H1 (cell line): ENCODE results near the gene NPR2. TPM values are rescaled to one million over a fixed set of nuclear protein-coding genes. Genes with fewer than 3 reads are reported as not detected.

Experiments used
- CTCF ChIA-PET: fragments of 300-600 bp; sonication (Branson Sonifier 250); formaldehyde crosslinking; loops from one replicate; lab custom pipeline; 2021; ENCODE audit not compliant: partially characterized antibody; lab: Charles Lee
- POLR2A ChIA-PET: fragments of 300-600 bp; sonication (Branson Sonifier 250); formaldehyde crosslinking; loops from one replicate; lab custom pipeline; 2021; ENCODE audit warnings: inconsistent platforms; ENCODE audit not compliant: partially characterized antibody; lab: Charles Lee
- DNase-seq, 2 experiments: peaks; one replicate each; pipeline versions ENCODE4 v3.0.0 to v3.0.0-alpha.2; 2010 to 2022; ENCODE audit warnings: low spot score in 2 of 2, low read depth in 1 of 2, mixed read lengths in 1 of 2
- FAIRE-seq: peaks from 2 replicates; lab custom pipeline; 2011; peaks lifted over from hg19 to GRCh38; lab: Jason Lieb, UNC
- H2AFZ ChIP-seq: 2 replicates; pipeline ENCODE4 v1.8.1; 2012; ENCODE audit warnings: low read length, inconsistent platforms
- H2AK5ac ChIP-seq: 2 replicates; pipeline ENCODE4 v1.6.1; 2013; ENCODE audit warnings: low read depth, low read length
- H2BK120ac ChIP-seq: replicated peaks from 2 replicates; pipeline ENCODE3; 2013; ENCODE audit warnings: low read depth, low read length, inconsistent platforms
- H2BK12ac ChIP-seq: 2 replicates; pipeline ENCODE4 v1.6.1; 2013; ENCODE audit warnings: low read depth, low read length
- H2BK15ac ChIP-seq: 2 replicates; pipeline ENCODE4 v1.6.1; 2013; ENCODE audit warnings: low read length
- H2BK20ac ChIP-seq: 2 replicates; pipeline ENCODE4 v1.6.1; 2013; ENCODE audit warnings: low read length
- H2BK5ac ChIP-seq: 2 replicates; pipeline ENCODE4 v1.6.1; 2013; ENCODE audit warnings: low read depth, low read length
- H3K14ac ChIP-seq: 2 replicates; pipeline ENCODE4 v1.6.1; 2013; ENCODE audit warnings: inconsistent platforms; ENCODE audit not compliant: insufficient read length
- H3K18ac ChIP-seq: 2 replicates; pipeline ENCODE4 v1.6.1; 2013; ENCODE audit warnings: low read length; ENCODE audit errors: extremely low read depth
- H3K23ac ChIP-seq: 2 replicates; pipeline ENCODE4 v1.6.1; 2013; ENCODE audit warnings: inconsistent platforms; ENCODE audit not compliant: insufficient read length
- H3K23me2 ChIP-seq: 2 replicates; pipeline ENCODE4 v1.6.1; 2013; ENCODE audit warnings: low read depth, low read length
- H3K27ac ChIP-seq: 2 replicates; pipeline ENCODE4 v1.6.1; 2011; ENCODE audit warnings: low read depth, low read length, inconsistent platforms
- H3K27me3 ChIP-seq, 4 experiments: replicated peaks in 1 of 4; 1 replicate in 1 of 4; 2 replicates in 3 of 4; pipeline versions ENCODE4 v1.6.1 to v1.8.1; 2011 to 2013; ENCODE audit warnings: low read length in 3 of 4, mild to moderate bottlenecking in 3 of 4, inconsistent platforms in 2 of 4, mixed read lengths in 2 of 4, moderate library complexity in 1 of 4; ENCODE audit not compliant: control insufficient read depth in 3 of 4, insufficient read depth in 3 of 4; ENCODE audit errors: extremely low read depth in 1 of 4
- H3K36me3 ChIP-seq, 4 experiments: 2 replicates each; pipeline versions ENCODE4 v1.6.1 to v1.8.1; 2011 to 2013; ENCODE audit warnings: mild to moderate bottlenecking in 4 of 4, low read length in 3 of 4, moderate library complexity in 2 of 4, control low read depth in 1 of 4, inconsistent platforms in 1 of 4; ENCODE audit not compliant: insufficient read depth in 4 of 4, control insufficient read depth in 2 of 4
- H3K4ac ChIP-seq: replicated peaks from 2 replicates; pipeline ENCODE3; 2013; ENCODE audit warnings: low read length, low read depth, mixed read lengths, inconsistent platforms; ENCODE audit not compliant: insufficient read length
- H3K4me1 ChIP-seq, 4 experiments: replicated peaks in 1 of 4; 1 replicate in 1 of 4; 2 replicates in 3 of 4; pipeline versions ENCODE4 v1.6.1 to v1.8.1; 2011 to 2013; ENCODE audit warnings: low read length in 3 of 4, inconsistent platforms in 2 of 4, mixed read lengths in 1 of 4; ENCODE audit not compliant: insufficient read depth in 4 of 4, control insufficient read depth in 3 of 4
- H3K4me2 ChIP-seq, 2 experiments: 2 replicates each; pipeline versions ENCODE4 v1.6.1 to v1.8.1; 2011 to 2013; ENCODE audit warnings: low read depth in 2 of 2, low read length in 2 of 2, control low read depth in 1 of 2, inconsistent platforms in 1 of 2, mild to moderate bottlenecking in 1 of 2; ENCODE audit not compliant: insufficient read depth in 1 of 2
- H3K4me3 ChIP-seq, 4 experiments: fragments of 200-600, 300-600 bp in 1 of 4; sonication (generic), shearing (Covaris generic), sonication (Bioruptor Twin) in 1 of 4; 2 replicates each; pipeline versions ENCODE4 v1.5.1 to v1.8.1; 2011 to 2016; ENCODE audit warnings: low read length in 4 of 4, low read depth in 3 of 4, control low read depth in 2 of 4, inconsistent platforms in 2 of 4, mild to moderate bottlenecking in 2 of 4, mixed read lengths in 1 of 4, moderate library complexity in 1 of 4; ENCODE audit not compliant: insufficient read depth in 2 of 4; ENCODE audit errors: extremely low read depth in 1 of 4
- H3K56ac ChIP-seq: replicated peaks from 2 replicates; pipeline ENCODE3; 2013; ENCODE audit warnings: low read depth, mild to moderate bottlenecking, mixed read lengths, low read length, inconsistent platforms; ENCODE audit not compliant: insufficient read length
- H3K79me1 ChIP-seq: 2 replicates; pipeline ENCODE4 v1.6.1; 2013; ENCODE audit warnings: low read depth, low read length, control low read depth
- H3K79me2 ChIP-seq, 2 experiments: 2 replicates each; pipeline versions ENCODE4 v1.6.1 to v1.8.1; 2012 to 2013; ENCODE audit warnings: low read length in 2 of 2, mild to moderate bottlenecking in 2 of 2, inconsistent platforms in 1 of 2; ENCODE audit not compliant: insufficient read depth in 2 of 2, control insufficient read depth in 1 of 2
- H3K9ac ChIP-seq, 4 experiments: replicated peaks in 1 of 4; 1 replicate in 1 of 4; 2 replicates in 3 of 4; pipeline versions ENCODE4 v1.6.1 to v1.8.1; 2011 to 2013; ENCODE audit warnings: low read depth in 3 of 4, low read length in 3 of 4, control low read depth in 2 of 4, mild to moderate bottlenecking in 2 of 4, moderate library complexity in 2 of 4, inconsistent platforms in 1 of 4; ENCODE audit errors: extremely low read depth in 1 of 4
- H3K9me3 ChIP-seq, 2 experiments: 2 replicates each; pipeline versions ENCODE4 v1.6.1 to v1.8.1; 2012 to 2013; ENCODE audit warnings: mild to moderate bottlenecking in 2 of 2, moderate library complexity in 2 of 2, control low read depth in 1 of 2, inconsistent platforms in 1 of 2, low read depth in 1 of 2, low read length in 1 of 2, mixed read lengths in 1 of 2; ENCODE audit not compliant: insufficient read depth in 2 of 2
- H4K20me1 ChIP-seq, 2 experiments: replicated peaks in 1 of 2; 2 replicates each; pipeline versions ENCODE3 to v1.8.1; 2011 to 2013; ENCODE audit warnings: inconsistent platforms in 2 of 2, low read length in 2 of 2, mild to moderate bottlenecking in 1 of 2; ENCODE audit not compliant: insufficient read depth in 2 of 2, control insufficient read depth in 1 of 2
- H4K5ac ChIP-seq: 2 replicates; pipeline ENCODE4 v1.6.1; 2013; ENCODE audit warnings: low read length, low read depth, mixed read lengths, inconsistent platforms; ENCODE audit not compliant: insufficient read length
- H4K8ac ChIP-seq: 2 replicates; pipeline ENCODE4 v1.8.0; 2013; ENCODE audit warnings: mild to moderate bottlenecking, moderate library complexity, low read length, inconsistent platforms; ENCODE audit not compliant: insufficient read depth; ENCODE audit errors: extremely low read depth
- H4K91ac ChIP-seq: replicated peaks from 2 replicates; pipeline ENCODE3; 2013; ENCODE audit warnings: low read length, mixed read lengths, inconsistent platforms; ENCODE audit not compliant: insufficient read length
- CBX8 ChIP-seq: fragments of 300-800, 300-1000 bp; sonication (generic); IDR thresholded peaks from 2 replicates; pipeline ENCODE4 v1.7.1; 2016; ENCODE audit warnings: low read depth, low read length, borderline replicate concordance
- CTBP2 ChIP-seq: IDR thresholded peaks from 2 replicates; pipeline ENCODE4 v1.7.0; 2011; ENCODE audit warnings: borderline replicate concordance, mild to moderate bottlenecking, moderate library complexity, mixed read lengths, low read length; ENCODE audit not compliant: insufficient read depth, insufficient read length
- KDM5A ChIP-seq: fragments of 200-600 bp; IDR thresholded peaks from 2 replicates; pipeline ENCODE4 v1.7.1; 2012; ENCODE audit warnings: mild to moderate bottlenecking, low read length, inconsistent platforms, mixed read lengths
- SIRT6 ChIP-seq: IDR thresholded peaks from one replicate; pipeline ENCODE4 v1.7.1; 2012; ENCODE audit warnings: low read length, inconsistent platforms
- SRF ChIP-seq: IDR thresholded peaks from 2 replicates; pipeline ENCODE4 v1.6.1; 2011; ENCODE audit warnings: mild to moderate bottlenecking, low read depth, low read length, moderate library complexity
- SUZ12 ChIP-seq: fragments of 200-600 bp; sonication (generic); IDR thresholded peaks from 2 replicates; pipeline ENCODE4 v1.6.1; 2012; ENCODE audit warnings: mild to moderate bottlenecking, inconsistent platforms, low read length, moderate library complexity, mixed read lengths
- WGBS, 2 experiments: shearing (Covaris generic) in 1 of 2; methylation state at CpG; one replicate each; pipeline versions ENCODE4 v1.1.6 to v1.1.7; 2013 to 2015; ENCODE audit warnings: low lambda C conversion rate in 2 of 2, mixed read lengths in 2 of 2, inconsistent platforms in 1 of 2, low coverage in 1 of 2, missing lambda C conversion rate in 1 of 2; ENCODE audit not compliant: insufficient replicate concordance in 2 of 2, insufficient coverage in 1 of 2, insufficient read length in 1 of 2; ENCODE audit errors: extremely low coverage in 1 of 2, missing lambda C conversion rate in 1 of 2; 5-methylcytosine and 5-hydroxymethylcytosine counted together
- polyA plus RNA-seq, 7 experiments: library from polyadenylated mRNA; depleted of rRNA in 3 of 7; stranded (reverse) in 5 of 7; unstranded in 2 of 7; fragments of >200 nt in 5 of 7; fragments of 200-250 nt in 2 of 7; gene quantifications; 1 replicate in 5 of 7; 2 replicates in 1 of 7; 4 replicates in 1 of 7; pipeline versions ENCODE4 v1.2.1 to v1.2.3, GENCODE V29; 2011 to 2013; ENCODE audit warnings: missing spikeins in 2 of 7, mixed read lengths in 2 of 7
- total RNA-seq: library from RNA; stranded (reverse); fragmentation: NEBNext Ultra II Directional; extraction: Animal tissue kit (Norgen Biotek cat#: 25700); gene quantifications from 2 replicates; pipeline ENCODE4 v1.2.1, GENCODE V29; 2021
- TF ChIP-seq, protein P1 (sequence below): IDR thresholded peaks from 2 replicates; pipeline ENCODE4 v1.6.1; 2012; ENCODE audit warnings: low read length, inconsistent platforms
- TF ChIP-seq, protein P2 (sequence below), 3 experiments: IDR thresholded peaks; 1 replicate in 2 of 3; 2 replicates in 1 of 3; pipeline versions ENCODE4 v1.5.1 to v1.6.1; 2011; ENCODE audit warnings: low read length in 3 of 3, mild to moderate bottlenecking in 3 of 3, inconsistent platforms in 2 of 3, low read depth in 1 of 3, moderate library complexity in 1 of 3; ENCODE audit not compliant: insufficient read depth in 1 of 3; ENCODE audit errors: control extremely low read depth in 1 of 3

NPR2 gene
- total and polyA plus RNA-seq, 2 of the 8 experiments (the other 6 are each of a cell fraction or from before 2014, with no cell fraction given), result 11.0 to 17.0 TPM

DNA sequence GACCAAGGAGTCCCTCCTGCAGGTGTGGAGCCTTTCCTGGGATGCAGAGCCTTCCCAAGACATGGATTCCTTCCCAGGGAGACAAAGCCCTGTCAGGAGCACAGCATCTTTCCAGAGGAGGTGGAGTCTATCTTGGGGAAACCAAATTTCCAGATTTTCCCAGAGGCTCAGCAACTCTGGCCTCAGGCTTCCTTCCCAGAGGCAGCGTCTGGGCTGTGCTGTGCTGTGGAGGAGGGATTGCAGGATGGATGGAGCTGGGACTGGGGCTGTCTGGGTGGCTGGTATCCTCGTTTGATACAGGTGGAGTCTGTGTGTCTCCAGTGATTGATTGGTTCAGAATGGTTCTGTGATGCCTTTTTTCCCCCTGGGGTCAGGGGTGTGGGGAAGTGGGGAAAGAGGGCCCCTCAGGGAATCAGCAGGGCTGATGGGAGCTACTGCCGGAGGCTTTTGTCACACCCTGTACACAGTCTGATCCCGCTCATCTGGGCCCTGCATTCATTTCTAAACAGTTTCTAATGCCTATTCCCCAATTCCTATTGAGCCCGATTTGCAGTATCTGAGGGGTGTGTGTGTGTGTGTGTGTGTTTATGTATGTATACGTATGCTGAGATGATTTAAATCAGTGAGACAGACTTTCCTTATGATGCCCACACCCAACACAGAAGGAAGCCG is 62.8 kb downstream of the NPR2 start:
- H3K27me3 ChIP-seq, result no peaks in the 10 kb centered on the region
- H3K14ac ChIP-seq, result no peak overlapping the region
- H4K8ac ChIP-seq, result no peak overlapping the region
- H3K36me3 ChIP-seq, result peaks cover 0 to 4% (median 1%) of the 10 kb centered on the region in 4 experiments; a peak in 2 of 8 replicates
- no peak overlapping the region for H3K4me2 ChIP-seq
- H3K23ac ChIP-seq, result no peak overlapping the region
- peak in 1 of 2 experiments; percentile 29 for DNase-seq
- no peaks in the 10 kb centered on the region for H3K9me3 ChIP-seq
- no peak overlapping the region for H2BK120ac ChIP-seq
- H3K4me1 ChIP-seq, result no peaks in the 10 kb centered on the region
- FAIRE-seq, result no peak
- H3K27ac ChIP-seq, result no peak overlapping the region
- POLR2A ChIA-PET, result interaction anchor here (1.3 to 2.8 kb wide), 2 partner anchors 9 to 10 kb away, joined by 3 to 13 read pairs; no protein-coding TSS in a partner anchor
- no peak overlapping the region for H2AK5ac ChIP-seq
- H2BK5ac ChIP-seq, result no peak overlapping the region
- no peak overlapping the region for H2BK12ac ChIP-seq
- no peaks in the 10 kb centered on the region for H3K79me1 ChIP-seq
- H3K4ac ChIP-seq, result no peak overlapping the region
- no peak overlapping the region for H4K5ac ChIP-seq
- H2BK20ac ChIP-seq, result no peak overlapping the region
- H3K4me3 ChIP-seq, result no peak overlapping the region
- H3K23me2 ChIP-seq, result no peaks in the 10 kb centered on the region
- WGBS, 2 experiments, result 77% methylated on average over 7 of the region's 7 CpGs; no CpG with 5 or more reads in 1 of the 2 experiments
- H4K20me1 ChIP-seq, result peaks cover 0 to 2% of the 10 kb centered on the region in 2 experiments
- H2BK15ac ChIP-seq, result no peak overlapping the region
- H3K56ac ChIP-seq, result no peak overlapping the region
- no peak overlapping the region for H3K18ac ChIP-seq
- no peaks in the 10 kb centered on the region for H3K79me2 ChIP-seq
- no peak overlapping the region for H4K91ac ChIP-seq
- CTCF ChIA-PET, result interaction anchor here (0.8 to 5.9 kb wide), 8 partner anchors 8 to 40 kb away, joined by 3 to 31 read pairs (median 6); no protein-coding TSS in a partner anchor
- no peak overlapping the region for H3K9ac ChIP-seq
- no peak overlapping the region for H2AFZ ChIP-seq
- TF ChIP-seq CBX8 (no peak), KDM5A (no peak), SUZ12 (no peak), SIRT6 (no peak), CTBP2 (no peak), SRF (no peak)
- TF ChIP-seq, protein P1, sequence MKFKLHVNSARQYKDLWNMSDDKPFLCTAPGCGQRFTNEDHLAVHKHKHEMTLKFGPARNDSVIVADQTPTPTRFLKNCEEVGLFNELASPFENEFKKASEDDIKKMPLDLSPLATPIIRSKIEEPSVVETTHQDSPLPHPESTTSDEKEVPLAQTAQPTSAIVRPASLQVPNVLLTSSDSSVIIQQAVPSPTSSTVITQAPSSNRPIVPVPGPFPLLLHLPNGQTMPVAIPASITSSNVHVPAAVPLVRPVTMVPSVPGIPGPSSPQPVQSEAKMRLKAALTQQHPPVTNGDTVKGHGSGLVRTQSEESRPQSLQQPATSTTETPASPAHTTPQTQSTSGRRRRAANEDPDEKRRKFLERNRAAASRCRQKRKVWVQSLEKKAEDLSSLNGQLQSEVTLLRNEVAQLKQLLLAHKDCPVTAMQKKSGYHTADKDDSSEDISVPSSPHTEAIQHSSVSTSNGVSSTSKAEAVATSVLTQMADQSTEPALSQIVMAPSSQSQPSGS, result no peak
- TF ChIP-seq, protein P2, sequence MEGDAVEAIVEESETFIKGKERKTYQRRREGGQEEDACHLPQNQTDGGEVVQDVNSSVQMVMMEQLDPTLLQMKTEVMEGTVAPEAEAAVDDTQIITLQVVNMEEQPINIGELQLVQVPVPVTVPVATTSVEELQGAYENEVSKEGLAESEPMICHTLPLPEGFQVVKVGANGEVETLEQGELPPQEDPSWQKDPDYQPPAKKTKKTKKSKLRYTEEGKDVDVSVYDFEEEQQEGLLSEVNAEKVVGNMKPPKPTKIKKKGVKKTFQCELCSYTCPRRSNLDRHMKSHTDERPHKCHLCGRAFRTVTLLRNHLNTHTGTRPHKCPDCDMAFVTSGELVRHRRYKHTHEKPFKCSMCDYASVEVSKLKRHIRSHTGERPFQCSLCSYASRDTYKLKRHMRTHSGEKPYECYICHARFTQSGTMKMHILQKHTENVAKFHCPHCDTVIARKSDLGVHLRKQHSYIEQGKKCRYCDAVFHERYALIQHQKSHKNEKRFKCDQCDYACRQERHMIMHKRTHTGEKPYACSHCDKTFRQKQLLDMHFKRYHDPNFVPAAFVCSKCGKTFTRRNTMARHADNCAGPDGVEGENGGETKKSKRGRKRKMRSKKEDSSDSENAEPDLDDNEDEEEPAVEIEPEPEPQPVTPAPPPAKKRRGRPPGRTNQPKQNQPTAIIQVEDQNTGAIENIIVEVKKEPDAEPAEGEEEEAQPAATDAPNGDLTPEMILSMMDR (IDR thresholded peaks at IDR 0.05; ENCODE audit: control extremely low read depth in 1 of 3, insufficient read depth in 1 of 3, low read depth in 1 of 3, low read length in 3 of 3), result no peak
